Measurements from ENCODE around the gene RAB24. TPM values are rescaled to one million over a fixed set of nuclear protein-coding genes. Genes with fewer than 3 reads are reported as not detected.
A peak's percentile ranks its signal among the peaks of the same experiment; 100 is the strongest.

RAB24 gene
- total RNA-seq, 3 donors from 2014 or later = 23.4 to 33.1 (median 29.5) TPM

DNA sequence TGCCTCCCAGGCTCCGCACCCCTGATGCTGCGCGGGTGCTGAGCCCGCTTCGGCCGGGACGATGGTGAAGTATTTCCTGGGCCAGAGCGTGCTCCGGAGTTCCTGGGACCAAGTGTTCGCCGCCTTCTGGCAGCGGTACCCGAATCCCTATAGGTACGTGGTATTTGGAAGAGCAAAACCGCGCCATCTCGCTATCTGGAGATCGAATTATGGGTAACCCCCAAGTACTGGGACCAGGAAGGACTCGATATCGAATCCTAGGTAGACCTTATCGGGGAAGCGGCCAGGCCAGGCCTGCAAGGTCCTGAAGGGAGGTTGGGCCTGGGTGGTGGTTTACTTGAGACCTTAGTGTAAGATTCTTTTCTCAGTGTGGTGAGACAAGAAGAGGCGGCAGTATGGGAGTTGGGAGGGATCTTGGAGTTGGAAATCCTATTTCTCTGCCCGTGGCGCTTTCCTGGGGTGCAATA is 439 bp upstream of the RAB24 start:
- peaks cover 51% of the 10 kb centered on the region for H3K4me1 ChIP-seq (ENCODE audit: low read depth)
- DNase-seq (peak in 1 of 3 donors; percentile 65), ATAC-seq (peak; percentile 7)
- peak overlapping the region; percentile 92 for H3K4me3 ChIP-seq
- H3K9me3 ChIP-seq = no peaks in the 10 kb centered on the region
- no peaks in the 10 kb centered on the region for H3K36me3 ChIP-seq (ENCODE audit: low read depth)
- TF ChIP-seq, protein P1, sequence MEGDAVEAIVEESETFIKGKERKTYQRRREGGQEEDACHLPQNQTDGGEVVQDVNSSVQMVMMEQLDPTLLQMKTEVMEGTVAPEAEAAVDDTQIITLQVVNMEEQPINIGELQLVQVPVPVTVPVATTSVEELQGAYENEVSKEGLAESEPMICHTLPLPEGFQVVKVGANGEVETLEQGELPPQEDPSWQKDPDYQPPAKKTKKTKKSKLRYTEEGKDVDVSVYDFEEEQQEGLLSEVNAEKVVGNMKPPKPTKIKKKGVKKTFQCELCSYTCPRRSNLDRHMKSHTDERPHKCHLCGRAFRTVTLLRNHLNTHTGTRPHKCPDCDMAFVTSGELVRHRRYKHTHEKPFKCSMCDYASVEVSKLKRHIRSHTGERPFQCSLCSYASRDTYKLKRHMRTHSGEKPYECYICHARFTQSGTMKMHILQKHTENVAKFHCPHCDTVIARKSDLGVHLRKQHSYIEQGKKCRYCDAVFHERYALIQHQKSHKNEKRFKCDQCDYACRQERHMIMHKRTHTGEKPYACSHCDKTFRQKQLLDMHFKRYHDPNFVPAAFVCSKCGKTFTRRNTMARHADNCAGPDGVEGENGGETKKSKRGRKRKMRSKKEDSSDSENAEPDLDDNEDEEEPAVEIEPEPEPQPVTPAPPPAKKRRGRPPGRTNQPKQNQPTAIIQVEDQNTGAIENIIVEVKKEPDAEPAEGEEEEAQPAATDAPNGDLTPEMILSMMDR (IDR thresholded peaks at IDR 0.05) = no peak
- intact Hi-C loops (cut with DNase I, micrococcal nuclease) = no loop called here

DNA sequence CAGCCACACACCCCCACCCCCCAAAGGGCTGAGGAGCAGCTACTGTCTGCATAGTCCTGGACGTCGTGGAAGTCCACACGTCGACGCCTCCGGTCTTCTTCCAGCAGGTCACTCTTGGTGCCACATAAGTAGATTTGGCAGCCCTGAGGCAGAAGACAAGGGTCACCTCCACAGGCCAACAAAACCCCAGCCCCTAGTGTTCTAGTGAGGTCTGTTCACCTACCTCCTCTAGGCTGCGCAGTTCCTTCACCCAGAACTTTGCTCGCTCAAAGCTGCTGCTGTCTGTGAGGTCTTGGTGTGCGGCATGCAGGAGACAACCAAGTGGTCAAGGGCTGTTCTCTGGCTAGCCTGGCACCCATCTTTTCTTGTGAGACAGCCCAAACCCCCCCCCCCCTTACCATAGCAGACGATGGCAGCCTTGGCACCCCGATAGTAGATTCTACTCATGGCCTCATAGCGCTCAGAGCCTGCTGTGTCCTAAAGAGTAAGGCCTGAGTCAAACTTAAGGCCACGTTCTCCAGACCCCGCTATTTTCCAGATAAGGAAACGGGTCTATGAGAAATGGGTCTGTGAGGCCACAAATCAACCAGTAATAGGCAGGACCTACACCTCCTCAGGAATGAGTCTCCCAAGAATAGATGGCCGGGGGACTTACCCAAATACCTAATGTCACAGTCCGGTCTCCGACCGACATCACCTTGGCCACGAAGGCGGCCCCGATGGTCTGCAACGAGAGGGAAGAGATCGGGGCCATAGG is 987 bp downstream of the RAB24 start:
- Histone ChIP-seq H3K4me3 (peak overlapping the region; percentile 92), H3K36me3 (ENCODE audit: low read depth) (no peaks in the 10 kb centered on the region), H3K9me3 (no peaks in the 10 kb centered on the region), H3K4me1 (ENCODE audit: low read depth) (peaks cover 55% of the 10 kb centered on the region)
- intact Hi-C loops (cut with DNase I, micrococcal nuclease) = no loop called here
- TF ChIP-seq, protein P1 (IDR thresholded peaks at IDR 0.05) = no peak
- no peak for ATAC-seq
- peak in 1 of 3 donors; percentile 61 for DNase-seq

- intact Hi-C loops (cut with DNase I, micrococcal nuclease) = no loop called here
- peak; percentile 44 for ATAC-seq
Observed at GRCh38 chr5:177301503-177302165, 1.9 kb downstream of the RAB24 start.

DNA sequence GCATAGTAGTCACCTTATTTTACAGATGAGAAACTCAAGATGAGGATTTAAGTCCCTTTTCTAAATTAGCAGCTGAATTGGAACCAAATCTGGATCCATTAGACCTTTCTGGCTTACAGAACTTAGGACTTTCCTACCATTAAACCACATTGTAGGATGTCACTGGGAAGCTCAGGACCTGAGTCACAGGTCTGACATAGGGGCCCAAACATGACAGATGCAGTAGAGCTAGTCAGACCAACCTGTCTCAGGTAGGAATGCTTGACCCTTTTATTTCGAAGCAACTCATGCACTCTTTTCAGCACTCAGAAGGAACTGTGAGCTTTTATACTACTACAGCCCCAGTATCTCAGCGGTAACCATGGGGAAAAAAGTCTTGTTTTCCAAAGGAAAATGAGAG is 2.6 kb downstream of the RAB24 start:
- Histone ChIP-seq H3K4me3 (no peak overlapping the region), H3K4me1 (ENCODE audit: low read depth) (peaks cover 55% of the 10 kb centered on the region), H3K36me3 (ENCODE audit: low read depth) (no peaks in the 10 kb centered on the region), H3K9me3 (no peaks in the 10 kb centered on the region)
- TF ChIP-seq, protein P1 (IDR thresholded peaks at IDR 0.05) = no peak
- ATAC-seq (no peak), DNase-seq (no peak)
- intact Hi-C loops (cut with DNase I, micrococcal nuclease) = no loop called here

More at GRCh38 chr5:177301503-177302165, 1.9 kb downstream of the RAB24 start:
- Histone ChIP-seq H3K36me3 (ENCODE audit: low read depth) (no peaks in the 10 kb centered on the region), H3K4me1 (ENCODE audit: low read depth) (peaks cover 55% of the 10 kb centered on the region), H3K4me3 (no peak overlapping the region), H3K9me3 (no peaks in the 10 kb centered on the region)
- TF ChIP-seq, protein P1 (IDR thresholded peaks at IDR 0.05) = no peak
- DNase-seq = peak; percentile 75 to 95 (median 84)

DNA sequence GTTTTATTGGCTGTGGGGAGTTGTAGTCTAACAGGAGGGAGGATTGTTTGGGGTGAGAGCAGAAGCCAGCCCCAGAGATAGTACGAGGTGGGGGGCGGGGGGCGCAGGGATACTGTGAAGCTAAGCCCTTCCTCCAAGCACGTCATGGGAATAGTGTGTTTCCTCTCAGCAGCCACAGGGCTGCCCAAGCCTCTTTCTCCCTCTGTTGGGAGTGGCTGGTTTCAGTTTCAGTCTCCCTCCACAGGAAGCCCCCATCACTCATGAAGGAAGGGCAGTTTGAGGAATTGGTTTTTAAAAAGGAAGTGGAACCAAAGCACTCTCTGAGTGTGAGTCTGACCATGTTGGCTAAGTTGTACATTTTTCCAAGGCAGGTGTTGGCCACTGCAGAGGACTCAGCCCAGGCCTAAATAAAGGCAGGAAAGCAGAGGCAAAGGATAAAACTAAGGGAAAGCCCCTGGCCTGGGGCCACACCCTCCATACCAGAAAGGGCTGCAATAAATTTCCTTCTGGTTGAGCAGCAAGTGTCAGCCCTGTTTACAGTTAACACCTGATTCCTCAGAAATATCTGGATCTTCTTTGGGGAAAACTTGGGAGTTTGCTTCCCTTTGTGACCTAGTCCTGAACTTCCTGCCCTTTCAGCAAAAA is 3.2 kb downstream of the RAB24 start:
- DNase-seq (peak; percentile 74 to 80 (median 79)), ATAC-seq (peak; percentile 52)
- Histone ChIP-seq H3K36me3 (ENCODE audit: low read depth) (no peaks in the 10 kb centered on the region), H3K4me3 (no peak overlapping the region), H3K4me1 (ENCODE audit: low read depth) (peaks cover 51% of the 10 kb centered on the region), H3K9me3 (no peaks in the 10 kb centered on the region)
- TF ChIP-seq, protein P1 (IDR thresholded peaks at IDR 0.05) = no peak
- intact Hi-C loops (cut with DNase I, micrococcal nuclease) = no loop called here

Data from mucosa of descending colon (tissue), 3 donors.